Measurements from ENCODE around the gene LDLRAD2. TPM values are rescaled to one million over a fixed set of nuclear protein-coding genes. Genes with fewer than 3 reads are reported as not detected.
A peak's percentile ranks its signal among the peaks of the same experiment; 100 is the strongest.

The LDLRAD2 gene
- total RNA-seq, 1 experiment from 2014 or later = 1.0 TPM

DNA sequence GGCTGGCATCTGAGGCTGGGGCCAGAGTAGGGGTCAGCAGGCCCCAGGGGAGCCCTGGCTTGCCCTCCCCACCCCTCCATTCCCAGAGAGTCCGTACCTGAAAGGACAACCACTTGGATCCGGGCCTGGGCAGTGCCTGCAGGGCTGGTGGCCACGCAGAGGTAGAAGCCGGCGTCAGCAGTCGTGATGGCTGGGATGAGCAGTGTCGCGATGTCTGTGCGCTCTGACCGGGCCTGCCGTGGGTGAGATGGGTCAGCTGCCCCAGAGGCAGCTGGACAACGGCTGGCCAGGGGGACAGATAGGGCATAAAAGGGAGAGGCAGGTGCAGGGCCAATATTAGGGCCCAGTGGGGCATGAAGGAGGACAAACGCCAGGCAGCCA, 42.7 kb downstream of the LDLRAD2 start:
- no CpG with 5 or more reads among the region's 13 CpGs for WGBS (ENCODE audit: extremely low coverage, insufficient read length, low lambda C conversion rate)
- Histone ChIP-seq H3K23me2 (ENCODE audit: insufficient read length, low read depth, low read length, poor library complexity, severe bottlenecking) (no peaks in the 10 kb centered on the region), H3K4me1 (ENCODE audit: insufficient read depth, low read length) (no peaks in the 10 kb centered on the region), H2BK12ac (ENCODE audit: insufficient read length, low read depth, low read length) (no peak overlapping the region), H2BK120ac (ENCODE audit: low read depth, low read length, poor library complexity, severe bottlenecking) (no peak overlapping the region), H3K9ac (ENCODE audit: extremely low read depth, insufficient read length, low read length) (no peak overlapping the region), H3K4me2 (ENCODE audit: insufficient read depth, insufficient read length, low read length) (no peak overlapping the region), H4K8ac (replicated peaks; ENCODE audit: insufficient read length, low read depth, low read length) (no peak overlapping the region), H3K18ac (ENCODE audit: insufficient read length, low read depth, low read length) (no peak overlapping the region), H3K9me3 (ENCODE audit: control insufficient read depth, low read depth, low read length) (no peaks in the 10 kb centered on the region), H4K5ac (ENCODE audit: insufficient read length, low read depth, low read length) (no peak overlapping the region), H2BK20ac (ENCODE audit: low read depth, low read length, poor library complexity, severe bottlenecking) (no peak overlapping the region), H3K23ac (ENCODE audit: insufficient read length, low read depth, low read length) (no peak overlapping the region), H4K91ac (ENCODE audit: insufficient read length, low read depth, low read length) (no peak overlapping the region), H3K27ac (ENCODE audit: insufficient read length, low read depth, low read length) (no peak overlapping the region), H3K27me3 (ENCODE audit: insufficient read depth, low read length) (no peaks in the 10 kb centered on the region), H2AK5ac (ENCODE audit: insufficient read length, low read length) (no peak overlapping the region), H3K79me1 (ENCODE audit: insufficient read depth, low read depth, low read length, poor library complexity, severe bottlenecking) (no peaks in the 10 kb centered on the region), H3K14ac (ENCODE audit: insufficient read depth, low read length) (no peak overlapping the region), H3K56ac (ENCODE audit: insufficient read length, low read depth, low read length) (no peak overlapping the region), H2AFZ (ENCODE audit: low read length) (no peak overlapping the region), H2BK5ac (ENCODE audit: insufficient read length, low read length) (no peak overlapping the region), H3K4ac (ENCODE audit: low read depth, low read length) (no peak overlapping the region), H4K20me1 (ENCODE audit: control insufficient read depth, insufficient read depth, insufficient read length) (no peaks in the 10 kb centered on the region), H3K79me2 (ENCODE audit: insufficient read depth, low read length) (no peaks in the 10 kb centered on the region), H3T11ph (ENCODE audit: low read length) (no peak overlapping the region), H2BK15ac (ENCODE audit: low read depth, low read length) (no peak overlapping the region)
- Mint-ChIP-seq H3K4me3 (no peak overlapping the region; a peak in 1 of 5 replicates), H3K9me3 (no peaks in the 10 kb centered on the region), H3K27ac (peak overlapping the region in 1 of 3 experiments; percentile 79; a peak in 2 of 7 replicates), H3K27me3 (ENCODE audit: low read depth) (no peaks in the 10 kb centered on the region), H3K4me1 (no peaks in the 10 kb centered on the region), H3K36me3 (ENCODE audit: insufficient read depth in 1 of 3, low read depth in 3 of 3) (peaks cover 8 to 62% (median 57%) of the 10 kb centered on the region in 3 experiments; a peak in 6 of 7 replicates)
- DNase-seq = no peak
- TF ChIP-seq CTCF (conservative IDR thresholded peaks at IDR 0.05) = no peak
